Fibroblast of villous mesenchyme (primary cell): ENCODE results near the gene SPNS3. TPM values are rescaled to one million over a fixed set of nuclear protein-coding genes. Genes with fewer than 3 reads are reported as not detected.

Experiments used
- DNase-seq: peaks from one replicate; pipeline ENCODE4 v3.0.0-alpha.2; 2010; ENCODE audit warnings: low read depth
- H3K4me3 ChIP-seq: 2 replicates; pipeline ENCODE4 v1.5.1; 2011; ENCODE audit warnings: low read depth, mild to moderate bottlenecking, low read length
- CTCF ChIP-seq: IDR thresholded peaks from 2 replicates; pipeline ENCODE4 v1.5.1; 2012; ENCODE audit warnings: low read depth, mild to moderate bottlenecking, low read length; ENCODE audit not compliant: insufficient read depth
- total RNA-seq: library from RNA; depleted of rRNA; stranded (reverse); fragments of >200 nt; gene quantifications from 2 replicates; pipeline ENCODE4 v1.2.3, GENCODE V29; 2012

The SPNS3 gene
- total RNA-seq, 1 donor = not detected

- DNase-seq = no peak
- no peak overlapping the region for H3K4me3 ChIP-seq
- no peak for TF ChIP-seq CTCF
Measured at GRCh38 chr17:4514206-4514605, 80.5 kb downstream of the SPNS3 start.

GRCh38 chr17:4514779-4515178, 81.0 kb downstream of the SPNS3 start:
- no peak for DNase-seq
- no peak overlapping the region for H3K4me3 ChIP-seq
- TF ChIP-seq CTCF = no peak

GRCh38 chr17:4515501-4515900, 81.8 kb downstream of the SPNS3 start:
- no peak overlapping the region for H3K4me3 ChIP-seq
- DNase-seq = no peak
- TF ChIP-seq CTCF = no peak

GRCh38 chr17:4516735-4517134, 83.0 kb downstream of the SPNS3 start:
- DNase-seq = peak; percentile 91
- no peak for TF ChIP-seq CTCF
- H3K4me3 ChIP-seq = no peak overlapping the region

GRCh38 chr17:4518901-4519300, 85.2 kb downstream of the SPNS3 start:
- TF ChIP-seq CTCF = no peak
- DNase-seq = no peak
- no peak overlapping the region for H3K4me3 ChIP-seq

GRCh38 chr17:4519361-4519788, 85.6 kb downstream of the SPNS3 start:
- TF ChIP-seq CTCF = no peak
- H3K4me3 ChIP-seq = no peak overlapping the region
- no peak for DNase-seq

- no peak overlapping the region for H3K4me3 ChIP-seq
- TF ChIP-seq CTCF = no peak
- peak; percentile 21 for DNase-seq
Measured at GRCh38 chr17:4520060-4520893, 86.5 kb downstream of the SPNS3 start.
